Mesenchymal stem cell (in vitro differentiated cells and primary cell): ENCODE data around the gene RNF214.

Source experiments
- DNase-seq: peaks from one replicate; pipeline ENCODE4 v3.0.0-alpha.2; 2013
- H2AFZ ChIP-seq: one replicate; pipeline ENCODE4 v1.6.1; 2013; ENCODE audit warnings: low read depth, mild to moderate bottlenecking, control low read depth, inconsistent platforms, low read length, moderate library complexity
- H2AK5ac ChIP-seq: 2 replicates; pipeline ENCODE4 v1.6.1; 2013; ENCODE audit warnings: low read length, moderate library complexity, mild to moderate bottlenecking, inconsistent platforms; ENCODE audit not compliant: severe bottlenecking
- H2BK120ac ChIP-seq: one replicate; pipeline ENCODE4 v1.6.1; 2013; ENCODE audit warnings: low read depth, mild to moderate bottlenecking, inconsistent platforms, low read length, moderate library complexity
- H2BK12ac ChIP-seq, 2 experiments: one replicate each; pipeline ENCODE4 v1.6.1; 2013; ENCODE audit warnings: inconsistent platforms in 2 of 2, low read length in 2 of 2, mild to moderate bottlenecking in 2 of 2, moderate library complexity in 2 of 2, control low read depth in 1 of 2
- H2BK15ac ChIP-seq: one replicate; pipeline ENCODE4 v1.6.1; 2013; ENCODE audit warnings: mild to moderate bottlenecking, low read depth, inconsistent platforms; ENCODE audit not compliant: poor library complexity, severe bottlenecking
- H2BK5ac ChIP-seq: 2 replicates; pipeline ENCODE4 v1.6.1; 2013; ENCODE audit warnings: low read depth, mild to moderate bottlenecking, low read length, control low read depth, inconsistent platforms; ENCODE audit not compliant: poor library complexity, severe bottlenecking
- H3K14ac ChIP-seq, 2 experiments: one replicate each; pipeline ENCODE4 v1.6.1; 2013; ENCODE audit warnings: inconsistent platforms in 2 of 2, low read length in 2 of 2, control low read depth in 1 of 2, mild to moderate bottlenecking in 1 of 2, moderate library complexity in 1 of 2
- H3K18ac ChIP-seq, 2 experiments: one replicate each; pipeline ENCODE4 v1.6.1; 2013; ENCODE audit warnings: inconsistent platforms in 2 of 2, low read length in 2 of 2, control low read depth in 1 of 2, low read depth in 1 of 2, mild to moderate bottlenecking in 1 of 2
- H3K23ac ChIP-seq, 2 experiments: one replicate each; pipeline ENCODE4 v1.6.1; 2013; ENCODE audit warnings: inconsistent platforms in 2 of 2, low read length in 2 of 2, mild to moderate bottlenecking in 2 of 2, moderate library complexity in 2 of 2, control low read depth in 1 of 2
- H3K27ac ChIP-seq: 2 replicates; pipeline ENCODE4 v1.5.1; 2013; ENCODE audit warnings: mild to moderate bottlenecking, moderate library complexity, low read length, control low read depth, inconsistent platforms; ENCODE audit not compliant: poor library complexity, severe bottlenecking
- H3K27me3 ChIP-seq, 2 experiments: 2 replicates each; pipeline versions ENCODE4 v1.6.1 to v1.7.0; 2013; ENCODE audit warnings: low read length in 2 of 2, mild to moderate bottlenecking in 2 of 2, moderate library complexity in 2 of 2, control low read depth in 1 of 2, inconsistent platforms in 1 of 2; ENCODE audit not compliant: control insufficient read depth in 1 of 2, insufficient read depth in 1 of 2
- H3K36me3 ChIP-seq, 2 experiments: 2 replicates each; pipeline versions ENCODE4 v1.6.1 to v1.7.0; 2013; ENCODE audit warnings: low read length in 2 of 2, control low read depth in 1 of 2, inconsistent platforms in 1 of 2, low read depth in 1 of 2, mild to moderate bottlenecking in 1 of 2; ENCODE audit not compliant: insufficient read depth in 2 of 2, control insufficient read depth in 1 of 2
- H3K4ac ChIP-seq, 2 experiments: one replicate each; pipeline ENCODE4 v1.6.1; 2013; ENCODE audit warnings: inconsistent platforms in 2 of 2, low read length in 2 of 2, mild to moderate bottlenecking in 2 of 2, moderate library complexity in 2 of 2, control low read depth in 1 of 2, low read depth in 1 of 2
- H3K4me1 ChIP-seq: 2 replicates; pipeline ENCODE4 v1.6.1; 2013; ENCODE audit warnings: low read depth, low read length, control low read depth; ENCODE audit not compliant: control insufficient read depth, insufficient read depth
- H3K4me2 ChIP-seq: 2 replicates; pipeline ENCODE4 v1.6.1; 2013; ENCODE audit warnings: low read length, mild to moderate bottlenecking, inconsistent platforms; ENCODE audit not compliant: poor library complexity, severe bottlenecking
- H3K4me3 ChIP-seq, 2 experiments: 2 replicates each; pipeline versions ENCODE4 v1.5.1 to v1.7.0; 2013; ENCODE audit warnings: low read length in 2 of 2, mild to moderate bottlenecking in 2 of 2, control low read depth in 1 of 2, low read depth in 1 of 2; ENCODE audit not compliant: insufficient read depth in 1 of 2
- H3K79me1 ChIP-seq: replicated peaks from 2 replicates; pipeline ENCODE4 v1.6.1; 2013; ENCODE audit warnings: mild to moderate bottlenecking, control low read depth, low read length, inconsistent platforms; ENCODE audit not compliant: poor library complexity, severe bottlenecking
- H3K9ac ChIP-seq: 2 replicates; pipeline ENCODE4 v1.7.0; 2013; ENCODE audit warnings: mild to moderate bottlenecking, low read length, moderate library complexity
- H3K9me3 ChIP-seq: 2 replicates; pipeline ENCODE4 v1.7.0; 2013; ENCODE audit warnings: mild to moderate bottlenecking, low read length; ENCODE audit not compliant: control insufficient read depth
- H4K8ac ChIP-seq: one replicate; pipeline ENCODE4 v1.6.1; 2013; ENCODE audit warnings: inconsistent platforms, mild to moderate bottlenecking, low read length, moderate library complexity
- H4K91ac ChIP-seq: one replicate; pipeline ENCODE4 v1.6.1; 2013; ENCODE audit warnings: mild to moderate bottlenecking, low read length, inconsistent platforms
- WGBS: methylation state at CpG from one replicate; pipeline ENCODE4 v1.1.7; 2013; ENCODE audit warnings: mixed read lengths; 5-methylcytosine and 5-hydroxymethylcytosine counted together

Gene RNF214

DNA sequence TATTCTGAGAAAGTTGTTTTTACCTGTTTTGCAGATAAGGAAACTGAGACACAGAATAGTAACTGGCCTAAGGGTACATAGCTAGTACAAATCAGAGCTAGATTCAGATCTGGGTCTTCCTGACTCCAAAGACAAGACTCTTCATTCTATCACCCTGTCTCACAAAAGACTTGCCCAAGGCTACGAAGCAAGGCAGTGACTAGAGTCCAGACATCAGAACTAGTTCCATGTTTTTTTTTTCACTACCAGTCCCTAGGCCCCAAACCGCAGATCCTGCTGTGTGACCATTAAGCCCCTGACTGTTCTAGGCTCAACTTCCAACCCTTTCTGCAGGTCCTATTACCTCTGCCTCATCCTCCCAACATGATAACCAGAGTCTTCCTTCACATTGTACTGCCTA lies 60.1 kb downstream of the RNF214 start:
- DNase-seq: no peak
- Histone ChIP-seq H3K4me2 (no peak overlapping the region), H2BK12ac (no peak overlapping the region), H4K91ac (no peak overlapping the region), H2BK5ac (no peak overlapping the region), H4K8ac (no peak overlapping the region), H3K4me1 (no peaks in the 10 kb centered on the region), H3K4ac (no peak overlapping the region), H2BK120ac (no peak overlapping the region), H3K9ac (no peak overlapping the region), H3K9me3 (no peaks in the 10 kb centered on the region), H3K36me3 (peaks cover 56 to 85% of the 10 kb centered on the region in 2 experiments), H3K4me3 (no peak overlapping the region), H2AFZ (no peak overlapping the region), H3K27me3 (no peaks in the 10 kb centered on the region), H3K23ac (no peak overlapping the region), H3K27ac (no peak overlapping the region), H2AK5ac (no peak overlapping the region), H2BK15ac (no peak overlapping the region), H3K18ac (no peak overlapping the region), H3K79me1 (peaks cover 4% of the 10 kb centered on the region), H3K14ac (no peak overlapping the region)
- WGBS: 96% methylated on average over 2 of the region's 2 CpGs

DNA sequence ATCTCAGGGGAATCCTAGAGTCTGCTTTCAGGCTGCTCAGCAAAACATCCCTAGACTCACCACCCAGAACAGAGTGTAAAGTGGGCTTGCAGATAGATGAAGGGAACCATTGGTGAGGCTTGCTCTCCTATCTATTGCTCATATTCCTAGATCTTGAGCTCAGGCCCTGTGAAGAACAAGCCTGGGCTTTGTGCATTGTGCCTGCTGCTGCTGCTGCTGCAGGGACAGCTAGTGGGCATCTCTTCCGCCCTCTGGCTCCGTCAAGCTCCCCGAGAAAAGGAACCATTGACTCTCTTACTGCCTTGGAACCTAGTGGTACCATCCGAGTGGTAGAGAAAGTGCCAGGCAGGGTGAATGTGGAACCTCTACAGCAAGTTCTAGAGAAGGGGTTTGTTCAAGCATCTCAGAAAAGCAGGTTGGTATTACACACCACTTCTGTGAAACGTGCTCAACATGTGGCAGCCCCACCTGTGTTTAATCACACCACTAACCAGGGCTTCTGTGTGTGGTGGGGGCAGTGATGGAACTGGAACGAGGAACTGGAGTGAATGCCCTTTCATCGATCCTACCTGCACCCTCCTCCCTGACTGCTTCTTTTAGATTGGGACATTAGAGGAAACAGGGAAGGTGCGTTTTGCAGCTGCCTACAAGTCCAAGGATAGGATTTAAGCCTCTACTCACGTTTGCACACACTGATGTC lies 63.1 kb downstream of the RNF214 start:
- no peak overlapping the region for H3K4me3 ChIP-seq
- H3K4ac ChIP-seq: no peak overlapping the region
- H3K18ac ChIP-seq: no peak overlapping the region
- no peak overlapping the region for H3K4me2 ChIP-seq
- H2BK15ac ChIP-seq: no peak overlapping the region
- no peak overlapping the region for H3K14ac ChIP-seq
- no peak overlapping the region for H2AFZ ChIP-seq
- H3K79me1 ChIP-seq: peaks cover 9% of the 10 kb centered on the region
- no peaks in the 10 kb centered on the region for H3K27me3 ChIP-seq
- H3K4me1 ChIP-seq: peaks cover 21% of the 10 kb centered on the region
- H3K9me3 ChIP-seq: no peaks in the 10 kb centered on the region
- H3K27ac ChIP-seq: no peak overlapping the region
- no peak for DNase-seq
- H4K8ac ChIP-seq: no peak overlapping the region
- no peak overlapping the region for H4K91ac ChIP-seq
- no peak overlapping the region for H2AK5ac ChIP-seq
- H2BK12ac ChIP-seq: no peak overlapping the region
- H2BK5ac ChIP-seq: no peak overlapping the region
- peak overlapping the region in 1 of 2 experiments; percentile 9 for H3K23ac ChIP-seq
- 88% methylated on average over 8 of the region's 9 CpGs for WGBS
- H3K9ac ChIP-seq: no peak overlapping the region
- H3K36me3 ChIP-seq: peaks cover 34 to 56% of the 10 kb centered on the region in 2 experiments
- no peak overlapping the region for H2BK120ac ChIP-seq

DNA sequence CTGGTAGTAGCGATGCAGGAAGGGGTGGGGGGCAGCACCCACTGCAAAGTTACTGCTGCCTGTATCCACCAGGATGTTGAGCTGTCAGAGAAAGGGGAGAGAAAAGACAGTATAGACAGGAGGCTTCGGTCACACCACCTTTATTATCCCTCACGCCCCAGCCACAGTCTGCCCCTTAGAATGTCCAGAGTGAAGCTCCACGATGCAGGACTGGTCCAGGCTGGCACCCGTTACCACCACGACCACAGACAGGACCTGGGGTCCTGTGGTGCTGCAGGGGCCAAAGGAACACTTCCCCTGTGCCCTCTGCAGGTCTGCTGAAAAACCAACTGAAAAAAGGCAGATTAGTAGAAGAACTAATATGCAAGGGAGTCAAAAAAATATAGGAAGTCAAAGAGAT lies 64.4 kb downstream of the RNF214 start:
- H3K14ac ChIP-seq: no peak overlapping the region
- no peak overlapping the region for H3K18ac ChIP-seq
- no peak overlapping the region for H4K91ac ChIP-seq
- H3K4me1 ChIP-seq: peaks cover 21% of the 10 kb centered on the region
- H3K4me3 ChIP-seq: no peak overlapping the region
- H3K23ac ChIP-seq: no peak overlapping the region
- no peak overlapping the region for H4K8ac ChIP-seq
- no peak overlapping the region for H2BK5ac ChIP-seq
- no peak overlapping the region for H2BK120ac ChIP-seq
- H2BK15ac ChIP-seq: no peak overlapping the region
- WGBS: 87% methylated on average over 6 of the region's 6 CpGs
- H3K4ac ChIP-seq: no peak overlapping the region
- no peak overlapping the region for H2AFZ ChIP-seq
- H3K9me3 ChIP-seq: no peaks in the 10 kb centered on the region
- H3K9ac ChIP-seq: no peak overlapping the region
- H2BK12ac ChIP-seq: no peak overlapping the region
- H3K4me2 ChIP-seq: no peak overlapping the region
- H3K27ac ChIP-seq: no peak overlapping the region
- H3K36me3 ChIP-seq: peaks cover 24 to 43% of the 10 kb centered on the region in 2 experiments
- no peak overlapping the region for H2AK5ac ChIP-seq
- H3K79me1 ChIP-seq: peaks cover 9% of the 10 kb centered on the region
- no peak for DNase-seq
- no peaks in the 10 kb centered on the region for H3K27me3 ChIP-seq

DNA sequence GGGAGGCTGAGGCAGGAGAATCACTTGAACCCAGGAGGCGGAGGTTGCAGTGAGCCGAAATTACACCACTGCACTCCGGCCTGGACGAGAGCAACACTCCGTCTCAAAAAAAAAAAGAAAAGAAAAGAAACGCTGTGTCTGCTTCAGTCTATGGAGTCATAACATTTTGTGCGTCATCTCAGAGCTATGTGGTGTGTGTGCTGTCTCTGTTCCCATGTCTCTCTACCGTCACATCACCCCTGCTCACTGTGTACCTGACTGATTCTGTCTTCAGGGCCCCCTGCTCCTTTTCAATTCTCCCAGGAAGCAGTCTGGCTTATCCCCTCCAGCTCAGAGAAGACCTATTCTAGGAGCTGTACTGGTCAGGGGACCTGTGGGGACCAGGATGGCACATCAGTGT lies 65.7 kb downstream of the RNF214 start:
- no peak overlapping the region for H2BK5ac ChIP-seq
- no peak overlapping the region for H2BK120ac ChIP-seq
- H3K4me2 ChIP-seq: no peak overlapping the region
- no peak overlapping the region for H3K23ac ChIP-seq
- peaks cover 11% of the 10 kb centered on the region for H3K79me1 ChIP-seq
- H3K4me1 ChIP-seq: peaks cover 21% of the 10 kb centered on the region
- H3K4me3 ChIP-seq: no peak overlapping the region
- H3K27me3 ChIP-seq: no peaks in the 10 kb centered on the region
- peaks cover 22 to 31% of the 10 kb centered on the region in 2 experiments for H3K36me3 ChIP-seq
- peak overlapping the region; percentile 86 for H2AK5ac ChIP-seq
- H3K9ac ChIP-seq: no peak overlapping the region
- H3K27ac ChIP-seq: no peak overlapping the region
- no peak overlapping the region for H4K8ac ChIP-seq
- DNase-seq: no peak
- H3K18ac ChIP-seq: no peak overlapping the region
- H3K9me3 ChIP-seq: no peaks in the 10 kb centered on the region
- H3K14ac ChIP-seq: no peak overlapping the region
- no peak overlapping the region for H4K91ac ChIP-seq
- H2AFZ ChIP-seq: no peak overlapping the region
- no peak overlapping the region for H3K4ac ChIP-seq
- no peak overlapping the region for H2BK12ac ChIP-seq
- 91% methylated on average over 8 of the region's 8 CpGs for WGBS
- no peak overlapping the region for H2BK15ac ChIP-seq
